ENCODE data around the gene PKN1. TPM values are rescaled to one million over a fixed set of nuclear protein-coding genes. Genes with fewer than 3 reads are reported as not detected.

PKN1 gene
- total and polyA plus RNA-seq, 2 experiments from 2014 or later = 86.8 to 201 TPM

DNA sequence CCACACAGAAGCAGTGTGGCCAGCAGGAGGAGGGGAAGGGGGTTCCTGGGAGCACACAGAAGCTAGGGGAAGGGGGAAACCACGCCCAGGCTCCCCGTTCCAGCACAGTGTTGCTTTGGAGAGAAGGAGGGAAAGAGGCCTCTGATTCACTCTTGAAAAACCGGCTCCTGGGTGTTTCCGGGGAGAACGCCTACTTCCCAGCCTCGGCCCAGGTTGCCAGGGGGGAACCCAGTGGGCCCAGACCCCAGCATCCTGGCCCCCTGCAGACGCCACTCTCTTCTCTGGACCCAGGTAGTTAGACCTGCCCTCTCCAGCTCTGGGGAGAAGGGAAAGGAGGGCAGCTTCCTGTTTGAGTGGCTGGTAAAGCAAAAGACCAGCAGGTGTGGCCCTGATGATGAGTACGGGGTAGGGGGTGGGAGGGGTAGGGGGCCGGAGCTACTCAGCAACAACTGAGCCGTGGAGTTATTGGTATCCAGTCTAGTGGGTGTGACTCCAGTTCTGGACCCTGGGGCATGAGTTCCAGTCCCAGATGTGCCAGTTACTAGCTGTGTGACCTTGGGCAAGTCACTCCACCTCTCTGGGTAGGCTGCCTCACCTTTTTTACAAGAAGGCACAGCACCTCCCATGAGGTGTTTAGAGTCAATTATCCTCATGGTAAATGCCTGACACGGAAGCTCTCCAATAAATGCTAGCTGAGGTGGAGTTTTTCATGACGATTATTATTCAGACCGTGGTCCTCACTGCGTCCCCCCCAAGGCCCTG is 62.0 kb downstream of the PKN1 start:
- ATAC-seq (no peak), DNase-seq (ENCODE audit: low spot score) (no peak)
- no peaks in the 10 kb centered on the region for H3K9me3 Mint-ChIP-seq
- H3K27me3 Mint-ChIP-seq (ENCODE audit: insufficient read depth, low read depth, poor library complexity) = peaks cover 16% of the 10 kb centered on the region
- Histone ChIP-seq H3K27ac (ENCODE audit: low read depth) (0 out of 2 replicates have a peak overlapping the region, but pooled peaks have one; percentile 39), H3F3A (replicated peaks; ENCODE audit: low read depth) (peaks cover 11% of the 10 kb centered on the region), H3K4me1 (ENCODE audit: insufficient read depth) (no peaks in the 10 kb centered on the region; the same call in 1 of the 2 replicates), H2AFZ (no peak overlapping the region), H3K79me2 (replicated peaks; ENCODE audit: insufficient read depth) (peaks cover 28% of the 10 kb centered on the region), H3K4me2 (peak overlapping the region; percentile 95), H3K9me2 (ENCODE audit: insufficient read depth) (no peaks in the 10 kb centered on the region), H3K27me3 (ENCODE audit: insufficient read depth) (no peaks in the 10 kb centered on the region), H3K4me3 (peak overlapping the region; percentile 90), H3K36me3 (ENCODE audit: insufficient read depth) (no peaks in the 10 kb centered on the region; the same call in 1 of the 2 replicates), H4K20me1 (replicated peaks; ENCODE audit: insufficient read depth) (peaks cover 8% of the 10 kb centered on the region; the same call in 1 of the 2 replicates)
- H3K36me3 Mint-ChIP-seq (ENCODE audit: low read depth) = peaks cover 26% of the 10 kb centered on the region
- TF ChIP-seq EZH2 (IDR thresholded peaks at IDR 0.05; ENCODE audit: low read depth, unreplicated experiment) = no peak
- no peak for TF ChIP-seq NANOG (IDR thresholded peaks at IDR 0.05; ENCODE audit: borderline replicate concordance)
- TF ChIP-seq JUNB (IDR thresholded peaks at IDR 0.05; ENCODE audit: unreplicated experiment) = no peak
- TF ChIP-seq POLR2AphosphoS5 (IDR thresholded peaks at IDR 0.05; ENCODE audit: low read depth) = no peak
- no peak for TF ChIP-seq ZNF331 (CRISPR knock-in tag; IDR thresholded peaks at IDR 0.05; ENCODE audit: low read depth)
- TF ChIP-seq ZNF114 (CRISPR knock-in tag; IDR thresholded peaks at IDR 0.05) = no peak
- TF ChIP-seq STAT1 (IDR thresholded peaks at IDR 0.05; ENCODE audit: unreplicated experiment) = no peak
- no peak for TF ChIP-seq EZH2phosphoT487 (IDR thresholded peaks at IDR 0.05; ENCODE audit: unreplicated experiment)
- TF ChIP-seq, protein P1, sequence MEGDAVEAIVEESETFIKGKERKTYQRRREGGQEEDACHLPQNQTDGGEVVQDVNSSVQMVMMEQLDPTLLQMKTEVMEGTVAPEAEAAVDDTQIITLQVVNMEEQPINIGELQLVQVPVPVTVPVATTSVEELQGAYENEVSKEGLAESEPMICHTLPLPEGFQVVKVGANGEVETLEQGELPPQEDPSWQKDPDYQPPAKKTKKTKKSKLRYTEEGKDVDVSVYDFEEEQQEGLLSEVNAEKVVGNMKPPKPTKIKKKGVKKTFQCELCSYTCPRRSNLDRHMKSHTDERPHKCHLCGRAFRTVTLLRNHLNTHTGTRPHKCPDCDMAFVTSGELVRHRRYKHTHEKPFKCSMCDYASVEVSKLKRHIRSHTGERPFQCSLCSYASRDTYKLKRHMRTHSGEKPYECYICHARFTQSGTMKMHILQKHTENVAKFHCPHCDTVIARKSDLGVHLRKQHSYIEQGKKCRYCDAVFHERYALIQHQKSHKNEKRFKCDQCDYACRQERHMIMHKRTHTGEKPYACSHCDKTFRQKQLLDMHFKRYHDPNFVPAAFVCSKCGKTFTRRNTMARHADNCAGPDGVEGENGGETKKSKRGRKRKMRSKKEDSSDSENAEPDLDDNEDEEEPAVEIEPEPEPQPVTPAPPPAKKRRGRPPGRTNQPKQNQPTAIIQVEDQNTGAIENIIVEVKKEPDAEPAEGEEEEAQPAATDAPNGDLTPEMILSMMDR (conservative IDR thresholded peaks at IDR 0.05; ENCODE audit: low read depth in 2 of 2) = no peak
- TF ChIP-seq, protein P2, sequence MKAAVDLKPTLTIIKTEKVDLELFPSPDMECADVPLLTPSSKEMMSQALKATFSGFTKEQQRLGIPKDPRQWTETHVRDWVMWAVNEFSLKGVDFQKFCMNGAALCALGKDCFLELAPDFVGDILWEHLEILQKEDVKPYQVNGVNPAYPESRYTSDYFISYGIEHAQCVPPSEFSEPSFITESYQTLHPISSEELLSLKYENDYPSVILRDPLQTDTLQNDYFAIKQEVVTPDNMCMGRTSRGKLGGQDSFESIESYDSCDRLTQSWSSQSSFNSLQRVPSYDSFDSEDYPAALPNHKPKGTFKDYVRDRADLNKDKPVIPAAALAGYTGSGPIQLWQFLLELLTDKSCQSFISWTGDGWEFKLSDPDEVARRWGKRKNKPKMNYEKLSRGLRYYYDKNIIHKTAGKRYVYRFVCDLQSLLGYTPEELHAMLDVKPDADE (IDR thresholded peaks at IDR 0.05) = no peak
- no peak for TF ChIP-seq CREB1 (CRISPR knock-in tag; IDR thresholded peaks at IDR 0.05; ENCODE audit: low read depth)
- TF ChIP-seq, protein P3, sequence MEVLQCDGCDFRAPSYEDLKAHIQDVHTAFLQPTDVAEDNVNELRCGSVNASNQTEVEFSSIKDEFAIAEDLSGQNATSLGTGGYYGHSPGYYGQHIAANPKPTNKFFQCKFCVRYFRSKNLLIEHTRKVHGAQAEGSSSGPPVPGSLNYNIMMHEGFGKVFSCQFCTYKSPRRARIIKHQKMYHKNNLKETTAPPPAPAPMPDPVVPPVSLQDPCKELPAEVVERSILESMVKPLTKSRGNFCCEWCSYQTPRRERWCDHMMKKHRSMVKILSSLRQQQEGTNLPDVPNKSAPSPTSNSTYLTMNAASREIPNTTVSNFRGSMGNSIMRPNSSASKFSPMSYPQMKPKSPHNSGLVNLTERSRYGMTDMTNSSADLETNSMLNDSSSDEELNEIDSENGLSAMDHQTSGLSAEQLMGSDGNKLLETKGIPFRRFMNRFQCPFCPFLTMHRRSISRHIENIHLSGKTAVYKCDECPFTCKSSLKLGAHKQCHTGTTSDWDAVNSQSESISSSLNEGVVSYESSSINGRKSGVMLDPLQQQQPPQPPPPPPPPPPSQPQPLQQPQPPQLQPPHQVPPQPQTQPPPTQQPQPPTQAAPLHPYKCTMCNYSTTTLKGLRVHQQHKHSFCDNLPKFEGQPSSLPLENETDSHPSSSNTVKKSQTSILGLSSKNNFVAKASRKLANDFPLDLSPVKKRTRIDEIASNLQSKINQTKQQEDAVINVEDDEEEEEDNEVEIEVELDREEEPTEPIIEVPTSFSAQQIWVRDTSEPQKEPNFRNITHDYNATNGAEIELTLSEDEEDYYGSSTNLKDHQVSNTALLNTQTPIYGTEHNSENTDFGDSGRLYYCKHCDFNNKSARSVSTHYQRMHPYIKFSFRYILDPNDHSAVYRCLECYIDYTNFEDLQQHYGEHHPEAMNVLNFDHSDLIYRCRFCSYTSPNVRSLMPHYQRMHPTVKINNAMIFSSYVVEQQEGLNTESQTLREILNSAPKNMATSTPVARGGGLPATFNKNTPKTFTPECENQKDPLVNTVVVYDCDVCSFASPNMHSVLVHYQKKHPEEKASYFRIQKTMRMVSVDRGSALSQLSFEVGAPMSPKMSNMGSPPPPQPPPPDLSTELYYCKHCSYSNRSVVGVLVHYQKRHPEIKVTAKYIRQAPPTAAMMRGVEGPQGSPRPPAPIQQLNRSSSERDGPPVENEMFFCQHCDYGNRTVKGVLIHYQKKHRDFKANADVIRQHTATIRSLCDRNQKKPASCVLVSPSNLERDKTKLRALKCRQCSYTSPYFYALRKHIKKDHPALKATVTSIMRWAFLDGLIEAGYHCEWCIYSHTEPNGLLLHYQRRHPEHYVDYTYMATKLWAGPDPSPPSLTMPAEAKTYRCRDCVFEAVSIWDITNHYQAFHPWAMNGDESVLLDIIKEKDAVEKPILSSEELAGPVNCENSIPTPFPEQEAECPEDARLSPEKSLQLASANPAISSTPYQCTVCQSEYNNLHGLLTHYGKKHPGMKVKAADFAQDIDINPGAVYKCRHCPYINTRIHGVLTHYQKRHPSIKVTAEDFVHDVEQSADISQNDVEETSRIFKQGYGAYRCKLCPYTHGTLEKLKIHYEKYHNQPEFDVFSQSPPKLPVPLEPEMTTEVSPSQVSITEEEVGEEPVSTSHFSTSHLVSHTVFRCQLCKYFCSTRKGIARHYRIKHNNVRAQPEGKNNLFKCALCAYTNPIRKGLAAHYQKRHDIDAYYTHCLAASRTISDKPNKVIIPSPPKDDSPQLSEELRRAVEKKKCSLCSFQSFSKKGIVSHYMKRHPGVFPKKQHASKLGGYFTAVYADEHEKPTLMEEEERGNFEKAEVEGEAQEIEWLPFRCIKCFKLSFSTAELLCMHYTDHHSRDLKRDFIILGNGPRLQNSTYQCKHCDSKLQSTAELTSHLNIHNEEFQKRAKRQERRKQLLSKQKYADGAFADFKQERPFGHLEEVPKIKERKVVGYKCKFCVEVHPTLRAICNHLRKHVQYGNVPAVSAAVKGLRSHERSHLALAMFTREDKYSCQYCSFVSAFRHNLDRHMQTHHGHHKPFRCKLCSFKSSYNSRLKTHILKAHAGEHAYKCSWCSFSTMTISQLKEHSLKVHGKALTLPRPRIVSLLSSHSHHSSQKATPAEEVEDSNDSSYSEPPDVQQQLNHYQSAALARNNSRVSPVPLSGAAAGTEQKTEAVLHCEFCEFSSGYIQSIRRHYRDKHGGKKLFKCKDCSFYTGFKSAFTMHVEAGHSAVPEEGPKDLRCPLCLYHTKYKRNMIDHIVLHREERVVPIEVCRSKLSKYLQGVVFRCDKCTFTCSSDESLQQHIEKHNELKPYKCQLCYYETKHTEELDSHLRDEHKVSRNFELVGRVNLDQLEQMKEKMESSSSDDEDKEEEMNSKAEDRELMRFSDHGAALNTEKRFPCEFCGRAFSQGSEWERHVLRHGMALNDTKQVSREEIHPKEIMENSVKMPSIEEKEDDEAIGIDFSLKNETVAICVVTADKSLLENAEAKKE (CRISPR knock-in tag; IDR thresholded peaks at IDR 0.05) = no peak
- TF ChIP-seq, protein P4, sequence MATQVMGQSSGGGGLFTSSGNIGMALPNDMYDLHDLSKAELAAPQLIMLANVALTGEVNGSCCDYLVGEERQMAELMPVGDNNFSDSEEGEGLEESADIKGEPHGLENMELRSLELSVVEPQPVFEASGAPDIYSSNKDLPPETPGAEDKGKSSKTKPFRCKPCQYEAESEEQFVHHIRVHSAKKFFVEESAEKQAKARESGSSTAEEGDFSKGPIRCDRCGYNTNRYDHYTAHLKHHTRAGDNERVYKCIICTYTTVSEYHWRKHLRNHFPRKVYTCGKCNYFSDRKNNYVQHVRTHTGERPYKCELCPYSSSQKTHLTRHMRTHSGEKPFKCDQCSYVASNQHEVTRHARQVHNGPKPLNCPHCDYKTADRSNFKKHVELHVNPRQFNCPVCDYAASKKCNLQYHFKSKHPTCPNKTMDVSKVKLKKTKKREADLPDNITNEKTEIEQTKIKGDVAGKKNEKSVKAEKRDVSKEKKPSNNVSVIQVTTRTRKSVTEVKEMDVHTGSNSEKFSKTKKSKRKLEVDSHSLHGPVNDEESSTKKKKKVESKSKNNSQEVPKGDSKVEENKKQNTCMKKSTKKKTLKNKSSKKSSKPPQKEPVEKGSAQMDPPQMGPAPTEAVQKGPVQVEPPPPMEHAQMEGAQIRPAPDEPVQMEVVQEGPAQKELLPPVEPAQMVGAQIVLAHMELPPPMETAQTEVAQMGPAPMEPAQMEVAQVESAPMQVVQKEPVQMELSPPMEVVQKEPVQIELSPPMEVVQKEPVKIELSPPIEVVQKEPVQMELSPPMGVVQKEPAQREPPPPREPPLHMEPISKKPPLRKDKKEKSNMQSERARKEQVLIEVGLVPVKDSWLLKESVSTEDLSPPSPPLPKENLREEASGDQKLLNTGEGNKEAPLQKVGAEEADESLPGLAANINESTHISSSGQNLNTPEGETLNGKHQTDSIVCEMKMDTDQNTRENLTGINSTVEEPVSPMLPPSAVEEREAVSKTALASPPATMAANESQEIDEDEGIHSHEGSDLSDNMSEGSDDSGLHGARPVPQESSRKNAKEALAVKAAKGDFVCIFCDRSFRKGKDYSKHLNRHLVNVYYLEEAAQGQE (IDR thresholded peaks at IDR 0.05; ENCODE audit: unreplicated experiment) = no peak
- H3K27ac Mint-ChIP-seq = peak overlapping the region; percentile 81
- H3K4me3 Mint-ChIP-seq = peak overlapping the region; percentile 89
- peaks cover 22% of the 10 kb centered on the region for H3K4me1 Mint-ChIP-seq
